NOMO-1 (cell line): ENCODE measurements around the gene FXYD6.

Experiments used
- DNase-seq, 2 experiments: peaks; one replicate each; lab custom pipeline; 2025; ENCODE audit not compliant: unreplicated experiment in 2 of 2; lab: John Stamatoyannopoulos, UW

FXYD6 gene

DNA sequence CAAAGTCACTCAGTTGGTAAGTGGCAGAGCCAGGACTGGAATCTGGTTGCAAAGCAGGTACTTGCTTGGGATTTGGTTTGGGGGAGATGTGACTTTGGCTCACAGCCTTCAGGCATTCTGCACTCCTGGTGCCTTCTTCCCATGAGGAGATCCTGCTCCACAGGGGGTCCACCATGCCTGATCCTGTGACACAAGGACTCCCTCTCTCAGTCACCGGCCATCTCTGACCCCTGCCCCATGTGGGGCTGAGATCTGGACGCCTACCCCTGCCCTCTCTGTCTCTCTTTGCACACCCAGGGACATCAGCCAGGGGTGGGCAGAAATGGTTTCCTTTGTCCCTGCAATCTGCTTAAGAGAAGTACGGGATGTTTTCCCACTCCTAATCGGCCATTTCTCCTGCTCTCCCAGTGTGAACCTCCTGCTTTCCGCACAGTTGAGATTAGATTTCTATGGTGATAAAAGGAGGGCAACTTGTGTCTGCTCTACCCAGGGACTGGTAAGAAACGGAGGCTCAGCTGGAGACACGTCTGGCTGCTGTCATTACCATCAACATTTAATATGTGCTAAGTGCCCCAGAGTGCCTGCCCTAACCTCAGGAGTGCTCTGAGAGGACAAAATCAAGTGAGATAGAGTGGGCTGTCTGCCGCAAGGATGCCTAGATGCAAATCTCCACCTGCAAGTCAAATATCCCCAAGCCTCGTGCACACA is 11.1 kb upstream of the FXYD6 start:
- DNase-seq: no peak

DNA sequence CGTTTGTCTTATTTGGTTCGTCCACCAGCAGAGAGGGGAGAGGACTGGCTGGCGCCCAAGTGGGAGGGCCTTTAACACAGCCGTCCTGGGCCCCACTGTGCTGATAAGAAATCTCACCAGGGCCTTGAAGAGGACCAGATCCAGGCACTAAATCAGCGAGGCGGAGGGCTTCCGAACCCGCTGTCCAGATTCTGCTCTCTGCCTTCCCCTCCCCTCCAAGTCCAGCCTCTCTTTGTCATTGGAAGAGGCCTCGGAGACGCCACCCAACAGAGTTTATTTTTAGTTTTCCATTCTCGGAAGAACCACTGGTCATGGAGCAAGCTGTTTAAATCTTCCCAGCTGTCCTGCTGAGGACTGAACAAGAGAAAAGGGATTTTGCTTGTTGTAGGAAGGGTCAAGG is 9.3 kb upstream of the FXYD6 start:
- DNase-seq: no peak

DNA sequence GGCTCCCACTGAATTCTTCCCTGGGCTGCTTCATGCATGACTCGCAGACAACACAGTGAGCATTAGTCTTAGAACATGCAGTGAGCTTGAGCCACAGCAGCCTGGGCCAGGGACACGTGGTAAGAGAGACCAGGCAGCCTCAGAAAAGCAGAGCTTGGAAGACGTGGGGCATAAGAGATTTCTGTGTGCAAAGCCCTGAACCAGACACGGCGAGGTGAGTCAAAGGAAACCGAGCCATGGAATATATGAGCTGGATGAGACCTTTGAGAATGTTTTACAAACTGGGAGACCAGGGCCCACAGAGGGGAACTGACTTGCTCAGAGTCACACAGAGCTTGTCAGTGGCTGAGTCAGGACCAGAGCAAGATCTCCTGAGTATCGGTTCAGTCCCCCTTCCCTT is 8.5 kb upstream of the FXYD6 start:
- DNase-seq: no peak

DNA sequence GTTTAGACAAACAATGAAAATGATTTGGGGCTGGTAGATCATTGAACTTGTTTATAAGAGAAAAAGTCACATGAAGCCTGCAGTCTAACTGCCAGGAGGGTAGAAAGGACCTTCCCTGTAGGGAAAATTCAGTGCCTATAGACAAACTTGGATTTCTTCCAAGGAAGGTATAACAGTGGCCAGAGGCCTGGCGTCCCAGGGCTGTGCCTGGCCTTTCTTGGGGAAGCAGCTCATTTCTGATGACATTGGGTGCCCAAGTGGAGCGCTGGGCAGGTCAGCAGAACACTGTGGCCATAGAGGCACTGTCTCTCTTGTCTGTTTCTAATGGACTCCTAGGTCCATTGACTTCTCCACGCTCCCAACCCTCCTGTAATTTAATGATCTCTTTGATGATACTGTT is 6.6 kb upstream of the FXYD6 start:
- DNase-seq: no peak

DNA sequence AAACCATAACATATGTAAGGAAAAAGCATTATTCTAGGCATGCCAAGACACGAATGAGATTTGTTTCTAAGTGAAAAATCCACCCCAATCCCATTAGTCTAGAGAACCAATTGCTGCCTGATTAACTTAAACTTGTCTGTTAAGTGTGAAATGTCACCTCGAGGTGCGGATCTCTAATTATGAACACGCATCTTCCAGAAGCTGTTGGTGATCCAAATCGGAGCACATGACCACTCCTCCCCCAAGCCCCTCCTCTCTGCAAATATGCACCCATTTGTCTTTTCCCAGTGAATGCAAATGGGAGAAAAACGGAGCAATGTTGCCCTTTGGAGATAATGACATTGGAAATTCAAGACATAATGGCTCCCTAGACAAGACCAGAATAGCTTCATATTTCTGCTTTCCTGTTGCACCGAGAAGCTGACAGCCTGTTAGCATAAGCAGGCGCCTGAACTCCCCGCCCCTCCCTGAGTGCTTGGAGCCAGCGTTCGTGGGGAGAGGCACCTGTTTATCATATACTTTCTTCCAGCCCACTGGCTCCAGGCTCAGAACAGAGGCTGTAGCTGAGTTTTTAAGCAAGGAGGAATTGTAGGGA is 6.0 kb upstream of the FXYD6 start:
- no peak for DNase-seq

DNA sequence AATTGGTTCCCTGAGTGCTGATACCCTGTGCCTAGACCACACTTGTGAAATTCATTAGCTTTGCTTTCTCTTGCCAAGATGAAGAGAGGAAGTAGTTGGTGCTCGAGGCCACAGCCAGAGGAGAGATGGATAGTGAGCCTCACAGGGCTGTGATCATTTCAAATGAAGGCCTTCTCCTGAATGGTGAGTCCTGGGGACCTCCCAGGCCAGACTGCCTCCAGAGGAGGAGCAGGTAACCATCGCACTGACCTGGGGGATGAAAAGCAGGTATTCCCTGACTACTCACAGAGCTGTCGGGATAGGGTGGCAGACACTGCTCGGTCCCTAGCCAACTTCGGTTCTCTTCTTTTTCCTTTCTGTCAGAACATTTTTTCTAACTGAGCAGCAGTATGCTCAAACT is 4.8 kb upstream of the FXYD6 start:
- no peak for DNase-seq

DNA sequence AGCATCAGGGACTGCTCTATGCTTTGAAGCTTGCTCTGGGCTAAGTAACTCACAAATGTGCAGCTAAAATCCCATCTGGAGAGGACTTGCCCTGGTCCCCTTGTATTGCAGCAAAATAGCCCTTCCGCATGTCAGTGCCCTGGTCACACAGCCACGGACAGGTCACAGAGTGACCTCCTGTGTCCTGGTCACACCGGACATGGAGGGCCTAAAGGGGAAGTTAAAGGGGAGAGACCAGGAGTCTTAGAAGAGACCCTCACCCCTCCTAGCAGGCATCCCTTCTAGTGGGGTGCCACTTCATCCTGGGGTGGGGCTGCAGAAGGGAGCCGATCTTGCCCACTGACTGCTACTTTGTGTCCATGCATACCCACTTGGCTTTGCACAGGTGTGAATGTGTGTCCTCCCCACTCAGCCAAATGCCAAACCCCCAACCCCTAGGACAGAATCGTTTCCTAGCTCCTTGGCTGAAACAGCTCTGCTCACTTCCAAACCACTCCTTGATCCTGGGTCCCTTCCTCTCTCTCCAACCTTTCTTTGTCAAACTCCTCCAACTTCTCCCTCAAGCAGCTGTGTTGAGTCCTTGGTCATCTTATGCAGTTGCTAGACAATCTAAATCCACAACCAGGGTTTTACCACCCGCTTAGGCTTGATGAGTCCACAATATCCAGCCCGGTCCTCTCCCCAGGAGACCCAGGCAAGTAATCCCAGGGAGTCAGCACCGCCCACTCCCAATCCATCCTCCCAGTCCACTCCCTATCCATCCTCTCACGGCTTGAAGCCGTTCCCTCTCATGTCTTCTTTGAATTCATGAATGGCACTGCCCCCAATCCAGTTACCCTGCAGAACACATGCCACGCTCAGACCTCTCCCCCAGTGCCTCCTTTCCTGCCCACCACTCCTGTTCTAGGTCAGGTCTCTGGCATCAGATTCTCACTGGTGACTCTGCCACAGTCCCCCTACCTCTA is 3.3 kb upstream of the FXYD6 start:
- no peak for DNase-seq

DNA sequence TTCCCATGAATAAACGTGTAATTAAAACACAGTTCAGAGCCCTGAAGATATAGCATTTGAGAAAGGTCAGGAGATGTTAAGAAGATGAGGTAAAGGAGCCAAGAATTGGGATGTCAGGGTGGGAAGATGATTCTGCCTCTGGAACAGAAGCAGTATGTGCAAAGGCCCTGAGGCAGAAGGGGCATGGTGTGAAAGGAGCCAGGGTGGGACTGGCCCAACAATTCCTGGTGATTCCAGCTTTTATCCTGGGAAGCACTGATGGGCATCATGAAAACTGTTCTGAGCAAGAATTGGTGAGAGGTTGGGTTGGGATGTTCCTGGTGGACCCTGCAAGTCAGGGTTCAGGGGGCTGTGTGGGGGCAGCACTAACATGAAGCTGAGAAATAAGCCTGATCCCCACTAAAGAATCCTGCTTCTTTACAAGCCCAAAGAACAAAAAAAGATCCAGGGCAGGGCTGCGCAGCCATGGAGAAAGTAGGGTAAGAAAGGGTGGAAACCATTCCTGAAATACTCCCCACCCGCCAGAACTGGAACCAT is 2.5 kb upstream of the FXYD6 start:
- no peak for DNase-seq

DNA sequence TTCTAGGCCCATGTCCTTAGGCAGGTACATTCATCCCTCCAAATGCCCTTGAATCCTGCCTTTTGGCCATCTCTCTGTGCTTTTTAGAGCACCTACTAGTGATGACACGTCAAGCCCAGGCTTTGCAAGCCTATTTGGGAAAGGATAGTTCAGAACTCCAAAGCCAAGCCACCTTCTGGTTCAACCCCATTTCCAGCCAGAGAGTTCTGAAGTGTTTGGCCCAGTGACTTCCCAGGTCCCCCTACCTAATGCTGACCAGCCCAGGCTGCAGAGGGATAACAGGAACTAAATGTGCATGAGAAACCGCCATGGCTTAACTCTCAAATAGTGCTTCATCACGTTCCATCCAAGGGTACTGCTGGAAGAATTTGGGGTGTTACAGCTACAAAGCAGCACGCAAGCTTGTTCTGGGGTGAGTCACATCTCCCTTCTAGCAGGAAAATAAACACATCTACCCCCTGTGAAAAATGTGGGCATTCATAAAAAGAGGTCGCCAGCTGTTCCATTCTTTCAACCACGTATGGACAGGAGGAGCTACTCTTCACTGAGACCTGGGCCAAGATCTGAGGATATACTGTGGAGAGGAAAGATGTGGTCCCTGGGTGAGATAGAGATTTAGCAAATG is 2.0 kb upstream of the FXYD6 start:
- no peak for DNase-seq

DNA sequence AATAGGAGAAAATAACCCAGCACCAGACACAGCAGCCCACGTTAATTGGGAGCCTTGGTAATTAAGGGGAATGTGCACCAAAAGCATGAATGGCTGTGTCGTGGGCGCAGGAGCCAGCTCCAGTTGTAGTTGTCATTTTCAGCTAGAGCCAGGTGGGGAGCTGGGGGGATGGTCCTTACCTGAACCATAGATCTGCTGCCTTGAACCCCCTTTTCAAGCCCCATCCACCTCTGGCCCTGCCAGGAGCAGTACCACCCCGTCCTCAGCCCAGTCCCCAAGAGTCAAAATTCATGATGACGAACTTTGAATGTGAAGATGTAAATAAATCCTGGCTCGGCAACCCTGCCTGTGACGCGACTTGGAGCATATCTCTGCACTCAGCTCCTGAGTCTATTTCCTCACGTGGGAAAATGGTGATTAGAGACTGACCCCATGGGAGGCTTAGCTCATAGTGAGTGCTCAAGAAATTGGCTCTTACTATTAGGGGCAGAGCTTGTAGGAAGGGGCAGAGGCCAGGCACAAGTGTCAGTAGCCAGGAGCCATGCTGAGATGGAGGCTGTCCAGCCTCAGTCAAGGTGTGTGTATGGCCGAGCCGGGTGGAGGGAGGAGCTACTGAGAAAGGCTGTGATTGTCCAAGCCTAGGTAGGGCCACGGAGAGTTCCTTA is 794 bp upstream of the FXYD6 start:
- no peak for DNase-seq

DNA sequence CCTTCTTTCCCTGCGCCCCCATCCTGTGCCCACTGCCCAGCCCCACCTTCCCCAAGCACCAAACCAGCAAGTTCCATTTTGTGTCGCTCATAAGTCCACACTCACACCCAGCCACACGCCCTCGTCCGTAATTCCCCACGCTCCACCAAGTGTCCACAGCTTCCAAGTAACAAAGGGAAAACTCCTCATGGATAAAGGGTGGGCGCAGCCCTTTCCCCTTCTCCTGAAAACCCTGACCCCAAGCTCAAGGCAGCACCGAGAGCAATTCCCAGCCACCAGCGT is 458 bp downstream of the FXYD6 start:
- no peak for DNase-seq

DNA sequence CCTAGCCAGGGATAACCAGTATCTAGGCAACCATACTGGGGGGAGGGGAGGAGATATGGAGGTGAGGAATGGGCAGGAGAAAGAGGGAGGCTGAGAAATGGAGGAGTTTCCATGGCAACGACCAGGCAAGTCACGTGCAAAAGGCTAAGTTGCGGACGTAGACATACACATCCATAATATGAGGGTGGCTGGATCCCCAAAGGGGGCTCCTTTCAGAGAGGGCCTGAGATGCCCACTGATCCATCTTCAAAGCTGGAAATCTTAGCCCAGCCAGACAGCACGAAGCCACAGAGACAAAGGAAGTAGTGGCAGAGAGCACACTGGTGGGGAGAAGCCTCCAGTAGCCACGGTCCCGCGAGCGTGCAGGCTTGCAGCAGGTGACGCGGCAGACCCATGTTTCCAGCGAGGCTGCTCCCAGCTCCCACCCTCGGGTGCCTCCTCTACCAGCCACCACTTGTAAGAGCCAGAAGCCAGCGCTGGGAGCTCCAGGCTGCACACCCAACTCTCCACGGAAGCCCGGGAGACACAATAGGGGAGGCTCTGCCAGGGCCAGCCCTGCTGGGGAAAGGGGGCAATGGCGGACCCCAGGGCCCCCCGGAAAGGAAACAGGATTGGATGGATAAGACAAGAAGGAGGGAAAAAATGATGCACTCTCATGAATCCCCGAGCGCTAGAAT is 938 bp downstream of the FXYD6 start:
- no peak for DNase-seq

DNA sequence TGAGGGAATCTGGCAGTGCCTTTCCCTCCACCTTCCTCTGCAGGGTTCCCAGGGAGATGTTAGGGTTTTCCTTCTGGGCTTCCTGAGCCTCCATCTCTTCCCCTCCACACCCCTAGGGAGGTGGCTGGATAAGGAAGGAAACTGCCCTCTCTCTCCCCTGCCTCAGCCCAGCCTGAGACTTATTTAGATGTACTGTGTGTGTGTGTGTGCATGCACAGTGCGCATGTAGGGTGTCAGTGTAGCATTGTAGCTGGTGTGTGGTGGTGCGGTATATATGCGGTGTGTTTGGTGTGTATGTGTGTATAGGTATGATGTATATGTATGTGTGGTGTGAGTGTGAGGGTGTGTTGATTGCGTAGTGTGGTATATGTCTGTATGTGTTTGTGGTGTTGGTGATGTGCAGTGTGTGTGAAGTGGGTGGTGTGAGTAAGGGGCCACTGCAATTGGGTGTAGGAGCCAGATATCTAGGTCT is 1.5 kb downstream of the FXYD6 start:
- DNase-seq: no peak

DNA sequence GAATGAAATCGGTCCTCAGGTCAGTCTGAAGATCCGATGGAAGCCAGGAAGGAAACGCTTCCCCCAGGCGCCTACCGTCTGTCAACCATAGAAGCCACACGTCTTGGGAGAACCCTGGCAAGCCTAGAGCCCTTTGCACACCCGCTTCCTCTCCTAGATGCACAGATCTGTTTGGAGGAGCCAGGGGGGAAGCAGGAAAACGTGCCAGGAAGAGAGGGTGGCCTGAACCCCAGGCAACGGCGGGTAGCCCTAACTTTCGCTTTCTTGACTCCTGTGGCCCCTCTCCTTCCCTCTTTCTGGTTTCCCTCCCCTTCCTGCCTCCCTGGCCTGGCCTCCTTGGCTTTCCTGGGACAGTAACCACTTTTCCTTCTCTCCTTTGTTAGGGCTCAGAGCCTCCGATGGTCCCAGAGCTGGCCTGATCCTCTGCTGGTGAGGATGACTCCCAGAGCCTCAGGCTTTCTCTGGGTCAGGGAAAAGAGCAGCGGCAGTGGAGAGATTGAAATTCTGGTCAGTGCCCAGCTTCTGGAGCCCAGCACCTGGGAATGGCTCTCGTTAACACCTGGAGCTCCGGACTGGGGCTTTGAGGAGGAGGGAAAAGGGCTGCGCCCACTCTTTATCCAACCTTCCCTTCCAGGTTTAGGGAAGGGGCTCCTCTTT is 2.1 kb downstream of the FXYD6 start:
- no peak for DNase-seq

DNA sequence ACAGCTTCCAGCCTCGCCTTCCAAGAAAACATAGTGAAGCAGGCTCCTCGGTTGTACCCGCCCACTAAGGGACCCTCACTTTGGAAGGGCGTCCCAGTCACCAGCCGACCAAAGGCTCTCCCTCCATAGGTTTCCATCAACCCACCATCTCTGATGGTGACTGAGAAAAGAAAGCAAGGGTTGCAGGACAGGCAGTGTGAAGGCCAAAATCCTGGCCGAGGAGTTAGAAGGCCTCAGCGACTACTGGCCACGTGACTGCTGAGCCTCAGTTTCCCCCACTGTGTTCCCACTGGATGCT is 2.7 kb downstream of the FXYD6 start:
- DNase-seq: no peak

DNA sequence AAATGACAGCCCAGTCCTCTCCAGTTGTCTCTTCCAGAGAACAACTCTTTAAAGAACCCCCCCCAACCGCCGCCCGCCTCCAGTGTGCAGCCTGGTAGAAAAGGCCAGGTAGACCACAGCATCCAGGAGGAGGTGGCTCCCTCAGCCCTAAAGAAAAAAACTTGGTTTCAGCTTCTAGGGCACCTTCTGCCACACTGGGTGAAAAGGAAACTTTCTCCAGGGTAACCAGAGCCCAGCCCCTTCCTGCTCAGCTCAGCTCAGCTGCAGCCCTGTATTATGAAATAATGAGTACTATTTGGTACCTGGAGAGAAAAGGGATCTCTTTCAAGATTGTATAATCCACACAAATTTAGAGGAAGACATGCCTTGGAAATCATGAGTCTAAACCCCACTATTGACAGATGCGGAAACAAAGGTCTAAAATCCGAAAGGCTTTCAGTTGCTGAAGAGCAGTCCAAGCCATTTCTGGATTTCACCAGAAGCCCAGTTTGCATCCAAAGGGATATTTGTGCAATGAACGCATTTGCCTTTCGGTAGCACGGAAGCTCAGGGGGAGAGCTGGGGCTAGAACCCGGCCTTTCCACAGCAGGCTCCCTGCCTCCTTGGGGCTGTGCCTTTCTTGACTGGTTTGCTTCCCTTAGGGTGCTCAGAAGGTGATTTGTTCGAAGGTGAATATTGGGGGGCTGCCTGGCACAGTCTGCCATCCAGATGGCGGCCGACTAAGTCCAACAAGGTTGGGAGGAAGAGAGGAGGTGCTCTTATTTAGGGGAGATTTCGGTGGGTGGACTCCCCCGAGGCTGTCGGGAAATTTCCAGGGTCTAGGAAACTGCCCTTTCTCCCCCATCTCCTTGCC is 3.3 kb downstream of the FXYD6 start:
- DNase-seq: no peak

DNA sequence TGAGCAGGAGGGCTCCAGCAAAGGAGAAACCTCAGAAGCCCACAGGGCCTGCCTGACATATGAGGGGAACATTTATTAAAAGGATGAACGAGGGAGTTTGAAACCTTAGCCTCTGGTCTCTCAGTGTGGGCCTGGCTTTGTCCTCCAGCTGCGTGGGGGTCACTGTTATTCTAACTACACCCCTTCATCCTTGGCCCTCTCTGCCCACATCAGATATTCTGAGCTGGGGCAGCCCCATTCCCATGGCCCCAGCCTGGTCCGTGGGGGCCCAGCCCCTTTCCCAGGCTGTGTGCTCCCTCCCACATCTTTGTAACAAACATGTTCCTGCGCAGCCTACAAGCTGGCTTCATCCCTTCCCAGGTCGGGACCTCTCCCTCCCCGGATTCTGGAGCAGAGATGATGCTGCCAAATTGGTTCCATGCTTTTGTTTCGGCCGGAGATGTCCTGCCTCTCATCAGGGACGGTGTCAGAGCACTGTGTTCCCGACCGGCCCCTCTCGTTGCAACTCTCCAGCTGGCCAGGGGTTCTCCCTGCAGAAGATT is 4.0 kb downstream of the FXYD6 start:
- no peak for DNase-seq

DNA sequence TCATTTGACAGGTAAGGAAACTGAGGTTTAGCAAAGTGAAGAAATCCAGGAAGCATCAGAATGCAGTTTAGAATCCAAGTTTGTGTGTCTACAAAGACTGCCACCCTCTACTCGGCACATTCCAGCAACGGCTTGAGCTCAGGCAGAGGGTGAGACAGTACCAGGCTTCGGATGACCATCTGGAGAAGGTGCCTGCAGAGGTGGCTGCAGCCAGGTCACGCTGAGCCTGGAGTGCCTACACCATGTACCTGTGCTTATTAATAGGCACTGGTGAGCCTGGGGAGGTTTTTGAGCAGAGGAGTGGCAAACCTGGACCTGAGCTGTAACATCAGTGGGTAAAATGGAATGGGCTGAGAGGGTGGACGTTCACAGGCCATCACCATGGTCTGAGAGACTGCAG is 4.7 kb downstream of the FXYD6 start:
- DNase-seq: no peak

DNA sequence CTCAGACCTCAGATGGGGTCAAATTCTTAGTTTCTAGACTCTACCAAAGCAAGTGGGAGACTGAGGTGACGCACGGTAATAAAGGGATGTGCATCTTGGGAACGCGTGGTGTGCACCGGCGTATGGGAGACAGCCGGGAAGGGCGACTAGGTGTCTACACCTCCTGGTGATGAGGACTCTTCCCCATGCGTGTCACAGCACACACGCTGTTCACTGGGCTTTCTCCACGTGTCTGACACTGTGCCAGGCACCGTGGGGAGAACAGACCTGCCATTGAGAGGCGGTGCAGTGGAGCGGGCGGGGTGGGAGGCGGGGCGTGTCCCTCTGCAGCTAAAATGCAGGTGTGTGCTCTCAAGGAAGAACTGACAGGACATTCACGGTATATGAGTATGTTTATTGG is 5.3 kb downstream of the FXYD6 start:
- no peak for DNase-seq
